Spinal cord (tissue), 10 donors: ENCODE results near the gene EEF1G. TPM values are rescaled to one million over a fixed set of nuclear protein-coding genes. Genes with fewer than 3 reads are reported as not detected.
"Not testable (repeated sequence)": the region's sequence is repeated elsewhere in the genome, so short reads cannot be mapped to it uniquely, and the experiment has no call there.

Source experiments
- DNase-seq, 6 donors: peaks; one replicate each; pipeline versions ENCODE4 v3.0.0 to v3.0.0-alpha.2; 2013 to 2015; ENCODE audit warnings: low spot score in 6 of 6, low read depth in 4 of 6
- H3K27ac ChIP-seq: one replicate; pipeline ENCODE4 v1.5.1; 2013; ENCODE audit warnings: low read depth, low read length, control low read depth
- H3K27me3 ChIP-seq: one replicate; pipeline ENCODE4 v1.6.1; 2013; ENCODE audit warnings: low read length; ENCODE audit not compliant: control insufficient read depth, insufficient read depth
- H3K36me3 ChIP-seq: one replicate; pipeline ENCODE4 v1.6.1; 2013; ENCODE audit warnings: low read length; ENCODE audit not compliant: control insufficient read depth, insufficient read depth
- H3K4me1 ChIP-seq: one replicate; pipeline ENCODE4 v1.6.1; 2013; ENCODE audit warnings: low read length; ENCODE audit not compliant: control insufficient read depth, insufficient read depth
- H3K4me3 ChIP-seq: one replicate; pipeline ENCODE4 v1.5.1; 2013; ENCODE audit warnings: low read depth, low read length, control low read depth
- H3K9me3 ChIP-seq: one replicate; pipeline ENCODE4 v1.6.1; 2013; ENCODE audit warnings: low read length; ENCODE audit not compliant: control insufficient read depth, insufficient read depth
- WGBS: methylation state at CpG from one replicate; pipeline ENCODE4 v1.1.5; 2013; ENCODE audit warnings: missing lambda C conversion rate; ENCODE audit not compliant: insufficient coverage; 5-methylcytosine and 5-hydroxymethylcytosine counted together
- long read RNA-seq, 4 donors: transcript quantifications; one replicate each; lab custom pipeline, GENCODE V29; 2026
- polyA plus RNA-seq, 2 donors: library from polyadenylated mRNA; unstranded; fragments of 120-200 nt; gene quantifications; one replicate each; pipeline ENCODE4 v1.2.1, GENCODE V29; 2013; ENCODE audit not compliant: insufficient read length in 2 of 2
- total RNA-seq, 2 donors: library from RNA; depleted of rRNA in 1 of 2; stranded (reverse); fragments of 120-200 nt in 1 of 2; fragments of >200 nt in 1 of 2; gene quantifications; one replicate each; pipeline versions ENCODE4 v1.2.3 to v1.2.4, GENCODE V29; 2013 to 2014
- donor health status: healthy.

Gene EEF1G
- total RNA-seq (1,000 to 10,000 TPM in 1 of 2 donors, 100 to 1,000 TPM in 1; 887 to 2,089 TPM), polyA plus RNA-seq (1,000 to 10,000 TPM; 1,849 to 2,100 TPM)
- long read RNA-seq, donor 1, transcript EEF1G-201 (10 exons, 1,523 nt): major isoform, 803 of 1,070 reads
- long read RNA-seq, donor 1, transcript EEF1G-203 (9 exons, 2,496 nt): minor isoform, 84 of 1,070 reads
- long read RNA-seq, donor 1, partial matches to known transcripts: 183 of 1,070 reads
- long read RNA-seq, donor 1, other reads (novel, unspliced or antisense): 0 of 1,070 reads
- long read RNA-seq, donor 2, transcript EEF1G-203 (9 exons, 2,496 nt): minor isoform, 82 of 595 reads
- long read RNA-seq, donor 2, transcript EEF1G-201 (10 exons, 1,523 nt): major isoform, 291 of 595 reads
- long read RNA-seq, donor 2, partial matches to known transcripts: 222 of 595 reads
- long read RNA-seq, donor 2, other reads (novel, unspliced or antisense): 0 of 595 reads
- long read RNA-seq, donor 3, transcript EEF1G-201 (10 exons, 1,523 nt): major isoform, 356 of 723 reads
- long read RNA-seq, donor 3, transcript EEF1G-203 (9 exons, 2,496 nt): minor isoform, 99 of 723 reads
- long read RNA-seq, donor 3, partial matches to known transcripts: 263 of 723 reads
- long read RNA-seq, donor 3, other reads (novel, unspliced or antisense): 5 of 723 reads
- long read RNA-seq, donor 4, transcript EEF1G-203 (9 exons, 2,496 nt): minor isoform, 253 of 2,430 reads
- long read RNA-seq, donor 4, transcript EEF1G-201 (10 exons, 1,523 nt): major isoform, 1,180 of 2,430 reads
- long read RNA-seq, donor 4, partial matches to known transcripts: 965 of 2,430 reads
- long read RNA-seq, donor 4, other reads (novel, unspliced or antisense): 32 of 2,430 reads

GRCh38 chr11:62573592-62574362 lies at the start of gene EEF1G:
TSS of gene EEF1G (minus strand) at chr11:62573891. CDS start at chr11:62573842, 49 bp downstream.
- WGBS: under 1% methylated on average over 40 of the region's 46 CpGs
- H3K27me3 ChIP-seq: no peaks in the 10 kb centered on the region
- peak within 1 kb of the TSS; percentile 93 for H3K4me3 ChIP-seq
- no peaks in the 10 kb centered on the region for H3K9me3 ChIP-seq
- H3K4me1 ChIP-seq: peaks cover 23% of the 10 kb centered on the region
- DNase-seq: peak in 5 of 6 donors; percentile 99 to 100 (median 100)
- H3K36me3 ChIP-seq: peaks cover 77% of the 10 kb centered on the region
- H3K27ac ChIP-seq: peak within 1 kb of the TSS; percentile 97

GRCh38 chr11:62622476-62623089 lies 48.9 kb upstream of the EEF1G start:
- peaks cover 52% of the 10 kb centered on the region for H3K36me3 ChIP-seq
- H3K9me3 ChIP-seq: no peaks in the 10 kb centered on the region
- peaks cover 12% of the 10 kb centered on the region for H3K4me1 ChIP-seq
- H3K27ac ChIP-seq: peak overlapping the region; percentile 90
- no peak for DNase-seq
- no peaks in the 10 kb centered on the region for H3K27me3 ChIP-seq
- 71% methylated on average over 1 of the region's 7 CpGs for WGBS
- H3K4me3 ChIP-seq: peak overlapping the region; percentile 86

- no peaks in the 10 kb centered on the region for H3K27me3 ChIP-seq
- peak within 1 kb of the TSS; percentile 86 for H3K4me3 ChIP-seq
- peaks cover 12% of the 10 kb centered on the region for H3K4me1 ChIP-seq
- peak; percentile 84 to 99 (median 94) for DNase-seq
- H3K27ac ChIP-seq: peak within 1 kb of the TSS; percentile 90
- H3K36me3 ChIP-seq: peaks cover 52% of the 10 kb centered on the region
- under 1% methylated on average over 76 of the region's 77 CpGs for WGBS
- no peaks in the 10 kb centered on the region for H3K9me3 ChIP-seq
Measured at GRCh38 chr11:62621567-62622470, 48.1 kb upstream of the EEF1G start, which contains the start of gene B3GAT3. TSS of gene B3GAT3 (minus strand) at chr11:62621986. CDS start at chr11:62621947, 39 bp downstream.

GRCh38 chr11:62621027-62621566 lies 47.4 kb upstream of the EEF1G start:
- H3K4me3 ChIP-seq: peak overlapping the region; percentile 86
- H3K4me1 ChIP-seq: peaks cover 12% of the 10 kb centered on the region
- H3K27ac ChIP-seq: peak overlapping the region; percentile 90
- H3K27me3 ChIP-seq: no peaks in the 10 kb centered on the region
- DNase-seq: no peak
- peaks cover 51% of the 10 kb centered on the region for H3K36me3 ChIP-seq
- H3K9me3 ChIP-seq: no peaks in the 10 kb centered on the region
- WGBS: 0% methylated on average over 4 of the region's 8 CpGs

GRCh38 chr11:62616957-62617356 lies 43.3 kb upstream of the EEF1G start:
- H3K4me3 ChIP-seq, H3K9me3 ChIP-seq, H3K27ac ChIP-seq, H3K27me3 ChIP-seq, DNase-seq: not testable (repeated sequence)
- H3K4me1 ChIP-seq: peaks cover 26% of the 10 kb centered on the region
- H3K36me3 ChIP-seq: peaks cover 52% of the 10 kb centered on the region
- 87% methylated on average over 6 of the region's 14 CpGs for WGBS

- no peak overlapping the region for H3K4me3 ChIP-seq
- H3K36me3 ChIP-seq: peaks cover 60% of the 10 kb centered on the region
- 96% methylated on average over 3 of the region's 7 CpGs for WGBS
- no peaks in the 10 kb centered on the region for H3K9me3 ChIP-seq
- no peaks in the 10 kb centered on the region for H3K27me3 ChIP-seq
- no peak for DNase-seq
- H3K4me1 ChIP-seq: peaks cover 31% of the 10 kb centered on the region
- H3K27ac ChIP-seq: no peak overlapping the region
Measured at GRCh38 chr11:62615521-62615920, 41.8 kb upstream of the EEF1G start.

- Histone ChIP-seq H3K9me3 (no peaks in the 10 kb centered on the region), H3K4me3 (no peak overlapping the region), H3K27ac (peak overlapping the region; percentile 90), H3K4me1 (peaks cover 28% of the 10 kb centered on the region), H3K27me3 (no peaks in the 10 kb centered on the region), H3K36me3 (peaks cover 63% of the 10 kb centered on the region)
- WGBS: 86% methylated on average over 5 of the region's 8 CpGs
- DNase-seq: no peak
Measured at GRCh38 chr11:62614275-62614674, 40.6 kb upstream of the EEF1G start.

GRCh38 chr11:62613291-62613778 lies 39.6 kb upstream of the EEF1G start:
- no peak overlapping the region for H3K4me3 ChIP-seq
- H3K27me3 ChIP-seq: no peaks in the 10 kb centered on the region
- H3K9me3 ChIP-seq: no peaks in the 10 kb centered on the region
- H3K4me1 ChIP-seq: peaks cover 28% of the 10 kb centered on the region
- 53% methylated on average over 15 of the region's 15 CpGs for WGBS
- no peak for DNase-seq
- peak overlapping the region; percentile 90 for H3K27ac ChIP-seq
- H3K36me3 ChIP-seq: peaks cover 61% of the 10 kb centered on the region
